SK-N-SH treated with all-trans-retinoic acid at 6 μM for 48 hours (cell line): Measurements from ENCODE around the gene NAALADL2.

Experiments
- CREB5 ChIP-seq: fragments of 250-450 bp; sonication (Bioruptor Pico); IDR thresholded peaks from 2 replicates; pipeline ENCODE4 v1.5.1; 2020; ENCODE audit warnings: low read depth, mild to moderate bottlenecking, moderate library complexity
- CSRNP3 ChIP-seq: fragments of 250-450 bp; sonication (Bioruptor Pico); IDR thresholded peaks from 2 replicates; pipeline ENCODE4 v1.5.1; 2021; ENCODE audit warnings: mild to moderate bottlenecking, moderate library complexity
- ESRRG ChIP-seq: fragments of 250-450 bp; sonication (Bioruptor Pico); IDR thresholded peaks from 2 replicates; pipeline ENCODE4 v1.6.1; 2021; ENCODE audit warnings: mild to moderate bottlenecking
- GLIS3 ChIP-seq: fragments of 250-450 bp; sonication (Bioruptor Pico); IDR thresholded peaks from 2 replicates; pipeline ENCODE4 v1.5.0; 2020; ENCODE audit warnings: mild to moderate bottlenecking, moderate library complexity
- ISL1 ChIP-seq: fragments of 250-450 bp; sonication (Bioruptor Pico); IDR thresholded peaks from 2 replicates; pipeline ENCODE4 v2.1.2; 2022; ENCODE audit warnings: mild to moderate bottlenecking, moderate library complexity
- OSR1 ChIP-seq: fragments of 250-450 bp; sonication (Bioruptor Pico); IDR thresholded peaks from 2 replicates; pipeline ENCODE4 v1.8.0; 2022; ENCODE audit warnings: moderate library complexity, mild to moderate bottlenecking, inconsistent platforms
- PPARA ChIP-seq: fragments of 250-450 bp; sonication (Bioruptor Pico); IDR thresholded peaks from 2 replicates; pipeline ENCODE4 v1.5.0; 2020; ENCODE audit warnings: mild to moderate bottlenecking, borderline replicate concordance
- RARB ChIP-seq: fragments of 250-450 bp; sonication (Bioruptor Pico); IDR thresholded peaks from 2 replicates; pipeline ENCODE4 v1.8.0; 2021; ENCODE audit warnings: mild to moderate bottlenecking, moderate library complexity
- TOX ChIP-seq: fragments of 250-450 bp; sonication (Bioruptor Pico); IDR thresholded peaks from 2 replicates; pipeline ENCODE4 v1.8.0; 2021; ENCODE audit warnings: mild to moderate bottlenecking, moderate library complexity, borderline replicate concordance
- ZC3H10 ChIP-seq: fragments of 250-450 bp; sonication (Bioruptor Pico); IDR thresholded peaks from 2 replicates; pipeline ENCODE4 v1.5.1; 2021; ENCODE audit warnings: mild to moderate bottlenecking, moderate library complexity
- ZFP3 ChIP-seq: fragments of 250-450 bp; sonication (Bioruptor Pico); IDR thresholded peaks from 2 replicates; pipeline ENCODE4 v1.5.0; 2020; ENCODE audit warnings: mild to moderate bottlenecking, moderate library complexity
- ZNF565 ChIP-seq: fragments of 450-650 bp; formaldehyde crosslinking; conservative IDR thresholded peaks from 2 replicates; pipeline ENCODE4 v1.5.0; 2020; ENCODE audit warnings: low read depth, mild to moderate bottlenecking, moderate library complexity
- ZNF8 ChIP-seq: fragments of 450-650 bp; formaldehyde crosslinking; IDR thresholded peaks from 2 replicates; pipeline ENCODE4 v1.5.0; 2020; ENCODE audit warnings: mild to moderate bottlenecking, moderate library complexity

DNA sequence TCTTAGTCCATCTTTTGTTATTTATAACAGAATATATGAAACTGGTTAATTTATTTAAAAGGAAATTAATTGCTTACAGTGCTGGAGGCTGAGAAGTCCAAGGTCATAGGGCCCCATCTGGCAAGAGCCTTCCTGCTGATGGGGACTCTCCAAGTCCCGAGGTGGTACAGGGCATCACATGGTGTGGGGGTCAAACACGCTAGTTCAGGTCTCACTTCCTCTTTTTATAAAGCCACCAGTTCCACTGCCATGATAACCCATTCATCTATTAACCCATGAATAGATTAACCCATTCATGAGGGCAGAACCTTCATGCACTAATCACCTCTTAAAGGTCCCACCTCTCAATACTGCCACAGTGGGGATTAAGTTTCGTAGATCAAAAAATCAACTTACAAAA lies 659.3 kb downstream of the NAALADL2 start:
- TF ChIP-seq GLIS3 (CRISPR knock-in tag) (no peak), PPARA (no peak), ZFP3 (CRISPR knock-in tag) (no peak), CSRNP3 (CRISPR knock-in tag) (no peak), RARB (CRISPR knock-in tag) (no peak), CREB5 (CRISPR knock-in tag) (no peak), ZC3H10 (CRISPR knock-in tag) (no peak), ISL1 (CRISPR knock-in tag) (no peak), TOX (CRISPR knock-in tag) (no peak), ESRRG (CRISPR knock-in tag) (no peak), ZNF565 (CRISPR knock-in tag) (no peak), OSR1 (CRISPR knock-in tag) (no peak), ZNF8 (CRISPR knock-in tag) (no peak)
